Calu3 (cell line): ENCODE results near the gene SPATA31E1. TPM values are rescaled to one million over a fixed set of nuclear protein-coding genes. Genes with fewer than 3 reads are reported as not detected.
"Not testable (repeated sequence)": the region's sequence is repeated elsewhere in the genome, so short reads cannot be mapped to it uniquely, and the experiment has no call there.

Experiments used
- BruUV-seq: library from RNA; stranded (reverse); fragments of 400-500 nt; replicated peaks from 2 replicates; lab custom pipeline; 2021; lab: Mats Ljungman, UMichigan
- CTCF ChIA-PET: fragments of 300-600 bp; sonication (Branson Sonifier 250); formaldehyde crosslinking; loops from one replicate; lab custom pipeline; 2022; ENCODE audit warnings: antibody characterized with exemption; lab: Charles Lee
- DNase-seq: peaks from one replicate; pipeline ENCODE4 v3.0.0; 2022
- H3K27ac Mint-ChIP-seq: one replicate; pipeline ENCODE4 v1.8.0; 2022; ENCODE audit warnings: mixed read lengths; ENCODE audit not compliant: unreplicated experiment
- H3K27me3 Mint-ChIP-seq: one replicate; pipeline ENCODE4 v1.8.0; 2022; ENCODE audit warnings: mixed read lengths; ENCODE audit not compliant: unreplicated experiment
- H3K36me3 Mint-ChIP-seq: one replicate; pipeline ENCODE4 v1.8.0; 2022; ENCODE audit warnings: mild to moderate bottlenecking, moderate library complexity, mixed read lengths; ENCODE audit not compliant: insufficient read depth, unreplicated experiment
- H3K4me1 Mint-ChIP-seq: one replicate; pipeline ENCODE4 v1.8.0; 2022; ENCODE audit warnings: mild to moderate bottlenecking, low read depth, mixed read lengths; ENCODE audit not compliant: unreplicated experiment
- H3K4me3 Mint-ChIP-seq: one replicate; pipeline ENCODE4 v1.8.0; 2022; ENCODE audit warnings: mild to moderate bottlenecking, low read depth, moderate library complexity, mixed read lengths; ENCODE audit not compliant: unreplicated experiment
- H3K9me3 Mint-ChIP-seq: one replicate; pipeline ENCODE4 v1.8.0; 2022; ENCODE audit warnings: low read depth, mixed read lengths; ENCODE audit not compliant: unreplicated experiment
- intact Hi-C: fragments of 100-400 bp; cut with micrococcal nuclease; formaldehyde crosslinking; loops from one replicate; pipeline ENCODE4 v1.10.0; 2022; ENCODE audit not compliant: unreplicated experiment
- total RNA-seq: library from RNA; stranded (reverse); gene quantifications from 2 replicates; pipeline ENCODE4 v1.2.3, GENCODE V29; 2022
- TF ChIP-seq, protein P1 (sequence below): fragments of 200-600 bp; IDR thresholded peaks from one replicate; pipeline ENCODE4 v1.8.0; 2022; ENCODE audit warnings: antibody characterized with exemption; ENCODE audit not compliant: unreplicated experiment

Gene SPATA31E1
- total RNA-seq, 1 experiment from 2014 or later: not detected

DNA sequence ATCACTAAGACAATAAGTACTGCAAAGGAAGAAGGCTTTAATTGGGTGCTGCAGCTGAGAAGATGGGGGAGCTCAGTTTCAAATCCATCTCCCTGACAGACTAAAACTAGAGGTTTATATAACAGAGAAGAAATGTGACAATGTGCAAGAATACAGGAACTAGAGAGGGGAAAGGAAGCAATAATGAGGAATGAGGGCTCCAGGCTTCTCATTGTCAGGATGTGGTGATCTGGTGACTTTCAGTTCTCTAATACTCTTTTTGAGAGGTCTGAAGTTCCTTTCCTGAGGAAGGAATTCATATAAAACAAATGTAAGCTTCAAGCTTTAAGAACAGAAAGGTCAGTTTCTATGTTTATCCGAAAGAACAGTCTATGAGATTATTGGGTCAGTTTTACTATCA is 42.5 kb upstream of the SPATA31E1 start:
- no peaks in the 10 kb centered on the region for H3K4me1 Mint-ChIP-seq
- no peak for DNase-seq
- H3K27me3 Mint-ChIP-seq: no peaks in the 10 kb centered on the region
- H3K9me3 Mint-ChIP-seq: no peaks in the 10 kb centered on the region
- BruUV-seq: no TSS peak
- intact Hi-C loops: no loop called here
- no peak overlapping the region for H3K27ac Mint-ChIP-seq
- H3K36me3 Mint-ChIP-seq: no peaks in the 10 kb centered on the region
- H3K4me3 Mint-ChIP-seq: no peak overlapping the region
- CTCF ChIA-PET: no interaction called here
- TF ChIP-seq, protein P1, sequence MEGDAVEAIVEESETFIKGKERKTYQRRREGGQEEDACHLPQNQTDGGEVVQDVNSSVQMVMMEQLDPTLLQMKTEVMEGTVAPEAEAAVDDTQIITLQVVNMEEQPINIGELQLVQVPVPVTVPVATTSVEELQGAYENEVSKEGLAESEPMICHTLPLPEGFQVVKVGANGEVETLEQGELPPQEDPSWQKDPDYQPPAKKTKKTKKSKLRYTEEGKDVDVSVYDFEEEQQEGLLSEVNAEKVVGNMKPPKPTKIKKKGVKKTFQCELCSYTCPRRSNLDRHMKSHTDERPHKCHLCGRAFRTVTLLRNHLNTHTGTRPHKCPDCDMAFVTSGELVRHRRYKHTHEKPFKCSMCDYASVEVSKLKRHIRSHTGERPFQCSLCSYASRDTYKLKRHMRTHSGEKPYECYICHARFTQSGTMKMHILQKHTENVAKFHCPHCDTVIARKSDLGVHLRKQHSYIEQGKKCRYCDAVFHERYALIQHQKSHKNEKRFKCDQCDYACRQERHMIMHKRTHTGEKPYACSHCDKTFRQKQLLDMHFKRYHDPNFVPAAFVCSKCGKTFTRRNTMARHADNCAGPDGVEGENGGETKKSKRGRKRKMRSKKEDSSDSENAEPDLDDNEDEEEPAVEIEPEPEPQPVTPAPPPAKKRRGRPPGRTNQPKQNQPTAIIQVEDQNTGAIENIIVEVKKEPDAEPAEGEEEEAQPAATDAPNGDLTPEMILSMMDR: no peak

DNA sequence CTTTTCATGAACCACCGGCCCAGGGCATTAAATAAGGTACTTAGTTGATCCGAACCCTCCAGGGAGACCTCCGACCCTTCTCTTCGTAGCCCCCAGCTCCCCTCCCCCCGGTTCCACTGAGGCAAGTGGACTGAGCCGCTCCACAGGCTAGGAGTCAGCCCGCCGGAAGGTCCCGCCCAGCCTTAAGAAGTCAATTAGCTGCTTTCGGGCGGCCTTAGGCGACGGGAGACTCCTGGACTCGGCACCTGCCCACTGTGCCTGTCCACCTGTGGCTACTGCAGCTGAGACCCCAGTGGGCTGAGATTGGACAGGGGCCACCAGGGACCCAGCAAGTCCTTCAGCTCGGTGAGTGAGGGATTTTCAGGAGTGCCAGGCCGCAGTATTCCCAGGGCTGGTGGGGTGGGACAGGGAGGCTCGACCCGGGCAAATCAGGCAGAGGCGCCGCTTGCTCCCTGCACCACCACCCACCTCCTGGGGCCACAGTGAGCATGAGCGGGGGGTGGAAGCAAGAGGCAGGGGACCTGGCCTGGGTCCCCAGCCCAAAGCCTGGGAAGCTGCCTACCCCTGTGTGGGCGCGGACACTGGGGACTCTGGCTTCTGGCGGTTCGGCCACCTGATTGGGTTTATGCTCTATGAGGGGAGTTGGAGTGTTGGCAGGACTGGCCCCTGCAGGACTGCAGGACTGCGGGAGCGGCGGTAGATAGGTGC is 39.6 kb upstream of the SPATA31E1 start:
- BruUV-seq: no TSS peak
- no peak for DNase-seq
- TF ChIP-seq, protein P1: no peak
- no peaks in the 10 kb centered on the region for H3K36me3 Mint-ChIP-seq
- no peaks in the 10 kb centered on the region for H3K27me3 Mint-ChIP-seq
- H3K4me3 Mint-ChIP-seq: no peak overlapping the region
- no peaks in the 10 kb centered on the region for H3K9me3 Mint-ChIP-seq
- CTCF ChIA-PET: no interaction called here
- intact Hi-C loops: no loop called here
- no peaks in the 10 kb centered on the region for H3K4me1 Mint-ChIP-seq
- H3K27ac Mint-ChIP-seq: no peak overlapping the region

DNA sequence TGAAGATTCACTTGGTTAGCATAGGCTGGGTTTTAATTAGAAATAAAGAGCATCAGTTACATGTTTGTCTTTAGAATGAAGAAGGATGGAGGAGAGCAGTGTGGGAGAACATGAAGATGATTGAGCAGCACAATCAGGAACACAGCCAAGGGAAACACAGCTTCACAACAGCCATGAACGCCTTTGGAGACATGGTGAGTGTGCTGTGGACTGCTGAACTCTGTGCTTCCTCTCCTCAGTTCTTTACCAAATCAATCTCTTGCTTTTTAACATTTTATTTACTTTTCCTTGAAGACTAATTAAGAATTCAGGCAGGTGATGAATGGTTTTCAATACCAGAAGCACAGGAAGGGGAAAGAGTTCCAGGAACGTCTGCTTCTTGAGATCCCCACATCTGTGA is 38.2 kb upstream of the SPATA31E1 start:
- no peaks in the 10 kb centered on the region for H3K27me3 Mint-ChIP-seq
- CTCF ChIA-PET: no interaction called here
- DNase-seq: no peak
- TF ChIP-seq, protein P1: no peak
- BruUV-seq: no TSS peak
- H3K9me3 Mint-ChIP-seq: no peaks in the 10 kb centered on the region
- H3K36me3 Mint-ChIP-seq: no peaks in the 10 kb centered on the region
- no peak overlapping the region for H3K27ac Mint-ChIP-seq
- H3K4me1 Mint-ChIP-seq: no peaks in the 10 kb centered on the region
- intact Hi-C loops: no loop called here
- no peak overlapping the region for H3K4me3 Mint-ChIP-seq

DNA sequence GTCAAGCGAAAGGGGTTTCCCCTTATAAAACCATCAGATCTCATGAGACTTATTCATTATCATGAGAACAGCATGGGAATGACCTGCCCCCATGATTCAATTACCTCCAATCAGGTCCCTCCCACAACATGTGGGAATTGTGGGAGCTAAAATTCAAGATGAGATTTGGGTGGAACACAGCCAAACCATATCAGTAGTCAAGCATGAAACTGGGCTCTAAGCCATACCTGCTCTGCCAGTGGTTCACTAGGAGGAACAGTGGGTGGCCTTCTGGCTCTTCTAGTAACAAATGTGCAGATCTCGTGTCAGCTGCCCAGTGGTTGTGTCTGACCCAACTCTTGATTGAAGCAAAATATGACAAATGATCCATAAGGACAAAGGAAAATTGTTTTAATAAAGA is 34.9 kb upstream of the SPATA31E1 start:
- intact Hi-C loops, BruUV-seq, H3K9me3 Mint-ChIP-seq, H3K27ac Mint-ChIP-seq, CTCF ChIA-PET, H3K4me1 Mint-ChIP-seq, H3K36me3 Mint-ChIP-seq, H3K27me3 Mint-ChIP-seq, H3K4me3 Mint-ChIP-seq, DNase-seq: not testable (repeated sequence)

DNA sequence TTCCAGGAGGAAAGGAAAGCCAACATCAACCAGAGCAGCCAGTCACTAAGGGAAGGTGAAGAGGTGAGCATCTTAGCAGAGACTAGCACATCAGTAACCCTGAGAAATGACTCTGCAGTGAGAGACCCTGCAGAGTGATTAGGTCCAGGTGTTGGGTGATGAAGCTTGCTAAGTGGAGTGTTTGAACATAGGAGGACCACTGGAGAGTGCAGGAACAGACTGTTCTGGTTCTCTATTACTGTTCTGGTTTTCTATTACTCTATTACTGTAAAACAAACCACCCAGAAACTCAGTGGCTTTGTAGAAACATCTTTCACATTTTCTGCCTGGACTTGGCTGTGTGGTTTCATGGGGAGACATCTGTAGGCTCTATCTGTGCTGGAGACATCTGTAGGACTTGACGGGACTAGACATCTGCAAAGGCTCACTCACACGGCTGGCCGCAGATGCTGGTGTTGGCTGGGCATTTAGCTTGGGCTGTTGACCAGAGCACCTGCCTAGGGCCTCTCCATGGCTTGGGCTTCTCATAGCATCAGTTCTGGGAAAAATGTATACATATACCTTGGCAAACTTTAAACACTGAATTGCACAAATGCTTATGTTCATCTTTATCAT is 33.4 kb upstream of the SPATA31E1 start:
- Mint-ChIP-seq H3K27ac (no peak overlapping the region), H3K4me3 (no peak overlapping the region), H3K27me3 (no peaks in the 10 kb centered on the region), H3K9me3 (no peaks in the 10 kb centered on the region), H3K4me1 (no peaks in the 10 kb centered on the region), H3K36me3 (no peaks in the 10 kb centered on the region)
- DNase-seq: no peak
- CTCF ChIA-PET: no interaction called here
- intact Hi-C loops: no loop called here
- no TSS peak for BruUV-seq
- TF ChIP-seq, protein P1: no peak
